Testis (tissue), 2 donors: ENCODE data around the gene JAML.

ENCODE experiments used
- POLR2A ChIP-seq: fragments of 450-650 bp; IDR thresholded peaks from one replicate; pipeline ENCODE4 v1.6.1; 2017; ENCODE audit warnings: antibody characterized with exemption, mild to moderate bottlenecking, moderate library complexity
- TF ChIP-seq, protein P1 (sequence below), 3 experiments: fragments of 450-650 bp in 2 of 3; fragments of 200-600 bp in 1 of 3; sonication (generic) in 1 of 3; IDR thresholded peaks; one replicate each; pipeline ENCODE4 v1.5.1; 2016 to 2019; ENCODE audit warnings: antibody characterized with exemption in 3 of 3, mild to moderate bottlenecking in 2 of 3, moderate library complexity in 1 of 3

DNA sequence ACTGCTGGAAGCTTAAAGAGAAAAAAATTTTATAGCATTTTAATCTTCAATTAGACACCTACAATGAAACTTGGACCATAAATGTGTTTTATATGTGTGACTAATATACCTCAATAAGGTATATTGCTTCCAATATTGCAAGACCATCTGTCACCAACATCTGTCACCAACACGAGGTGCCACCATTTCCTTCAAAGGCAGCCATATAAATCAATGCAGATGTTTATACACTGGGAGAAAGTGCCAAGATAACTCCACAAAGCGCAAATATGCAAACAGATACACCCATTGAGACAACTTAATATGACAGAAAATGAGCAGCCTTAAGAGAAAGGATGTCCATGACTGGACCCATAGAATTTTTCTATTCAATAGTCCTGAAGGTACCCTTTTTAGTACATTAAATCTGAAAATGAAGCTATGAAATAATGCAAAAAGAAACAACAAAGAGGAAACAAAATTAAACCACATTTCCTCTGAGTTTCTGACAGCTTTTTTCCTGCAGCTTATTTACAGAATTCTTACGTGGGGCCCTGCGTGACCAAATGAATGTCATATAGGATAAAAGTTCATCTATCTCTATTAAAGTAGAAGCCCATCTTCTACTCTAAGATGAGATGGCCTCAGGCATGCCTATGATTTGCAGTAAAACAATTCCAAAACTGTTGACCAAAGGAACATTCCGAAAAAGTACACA, 14.8 kb upstream of the JAML start:
- TF ChIP-seq, protein P1, sequence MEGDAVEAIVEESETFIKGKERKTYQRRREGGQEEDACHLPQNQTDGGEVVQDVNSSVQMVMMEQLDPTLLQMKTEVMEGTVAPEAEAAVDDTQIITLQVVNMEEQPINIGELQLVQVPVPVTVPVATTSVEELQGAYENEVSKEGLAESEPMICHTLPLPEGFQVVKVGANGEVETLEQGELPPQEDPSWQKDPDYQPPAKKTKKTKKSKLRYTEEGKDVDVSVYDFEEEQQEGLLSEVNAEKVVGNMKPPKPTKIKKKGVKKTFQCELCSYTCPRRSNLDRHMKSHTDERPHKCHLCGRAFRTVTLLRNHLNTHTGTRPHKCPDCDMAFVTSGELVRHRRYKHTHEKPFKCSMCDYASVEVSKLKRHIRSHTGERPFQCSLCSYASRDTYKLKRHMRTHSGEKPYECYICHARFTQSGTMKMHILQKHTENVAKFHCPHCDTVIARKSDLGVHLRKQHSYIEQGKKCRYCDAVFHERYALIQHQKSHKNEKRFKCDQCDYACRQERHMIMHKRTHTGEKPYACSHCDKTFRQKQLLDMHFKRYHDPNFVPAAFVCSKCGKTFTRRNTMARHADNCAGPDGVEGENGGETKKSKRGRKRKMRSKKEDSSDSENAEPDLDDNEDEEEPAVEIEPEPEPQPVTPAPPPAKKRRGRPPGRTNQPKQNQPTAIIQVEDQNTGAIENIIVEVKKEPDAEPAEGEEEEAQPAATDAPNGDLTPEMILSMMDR (IDR thresholded peaks at IDR 0.05) = no peak
- no peak for TF ChIP-seq POLR2A
